Peyer's patch (tissue), 4 donors: ENCODE data around the gene R3HDM4.

Experiments used
- POLR2A ChIP-seq, 2 donors: fragments of 450-650 bp; IDR thresholded peaks; one replicate each; pipeline ENCODE4 v1.5.1; 2017; ENCODE audit warnings: antibody characterized with exemption in 2 of 2, mild to moderate bottlenecking in 2 of 2, moderate library complexity in 2 of 2
- TF ChIP-seq, protein P1 (sequence below), 6 experiments: fragments of 450-650 bp in 4 of 6; fragments of 200-600 bp in 2 of 6; sonication (generic) in 1 of 6; IDR thresholded peaks; one replicate each; pipeline ENCODE4 v1.5.1; 2017 to 2019; ENCODE audit warnings: antibody characterized with exemption in 6 of 6, mild to moderate bottlenecking in 3 of 6, moderate library complexity in 1 of 6

GRCh38 chr19:873084-873483 lies 39.9 kb downstream of the R3HDM4 start:
- TF ChIP-seq, protein P1, sequence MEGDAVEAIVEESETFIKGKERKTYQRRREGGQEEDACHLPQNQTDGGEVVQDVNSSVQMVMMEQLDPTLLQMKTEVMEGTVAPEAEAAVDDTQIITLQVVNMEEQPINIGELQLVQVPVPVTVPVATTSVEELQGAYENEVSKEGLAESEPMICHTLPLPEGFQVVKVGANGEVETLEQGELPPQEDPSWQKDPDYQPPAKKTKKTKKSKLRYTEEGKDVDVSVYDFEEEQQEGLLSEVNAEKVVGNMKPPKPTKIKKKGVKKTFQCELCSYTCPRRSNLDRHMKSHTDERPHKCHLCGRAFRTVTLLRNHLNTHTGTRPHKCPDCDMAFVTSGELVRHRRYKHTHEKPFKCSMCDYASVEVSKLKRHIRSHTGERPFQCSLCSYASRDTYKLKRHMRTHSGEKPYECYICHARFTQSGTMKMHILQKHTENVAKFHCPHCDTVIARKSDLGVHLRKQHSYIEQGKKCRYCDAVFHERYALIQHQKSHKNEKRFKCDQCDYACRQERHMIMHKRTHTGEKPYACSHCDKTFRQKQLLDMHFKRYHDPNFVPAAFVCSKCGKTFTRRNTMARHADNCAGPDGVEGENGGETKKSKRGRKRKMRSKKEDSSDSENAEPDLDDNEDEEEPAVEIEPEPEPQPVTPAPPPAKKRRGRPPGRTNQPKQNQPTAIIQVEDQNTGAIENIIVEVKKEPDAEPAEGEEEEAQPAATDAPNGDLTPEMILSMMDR (IDR thresholded peaks at IDR 0.05): no peak
- TF ChIP-seq POLR2A (IDR thresholded peaks at IDR 0.05): no peak
